NCI-H446 (cell line): ENCODE data around the gene RUFY2.
"Not testable (repeated sequence)": the region's sequence is repeated elsewhere in the genome, so short reads cannot be mapped to it uniquely, and the experiment has no call there.

ENCODE experiments used
- DNase-seq, 2 experiments: peaks; one replicate each; lab custom pipeline; 2025; lab: John Stamatoyannopoulos, UW

The RUFY2 gene

GRCh38 chr10:68327889-68328786, 78.9 kb downstream of the RUFY2 start:
- DNase-seq: peak in 1 of 2 experiments; percentile 26

- DNase-seq: not testable (repeated sequence)
Measured at GRCh38 chr10:68324396-68324795, 82.7 kb downstream of the RUFY2 start.

- DNase-seq: no peak
Measured at GRCh38 chr10:68318331-68319059, 88.6 kb downstream of the RUFY2 start.

GRCh38 chr10:68315582-68315981, 91.5 kb downstream of the RUFY2 start:
- DNase-seq: no peak

- not testable (repeated sequence) for DNase-seq
Measured at GRCh38 chr10:68314930-68315329, 92.1 kb downstream of the RUFY2 start.

- no peak for DNase-seq
Measured at GRCh38 chr10:68310531-68310930, 96.5 kb downstream of the RUFY2 start.

- DNase-seq: no peak
Measured at GRCh38 chr10:68305854-68306253, 101.2 kb downstream of the RUFY2 start.

GRCh38 chr10:68303849-68304412, 103.1 kb downstream of the RUFY2 start:
- no peak for DNase-seq

- no peak for DNase-seq
Measured at GRCh38 chr10:68302871-68303270, 104.2 kb downstream of the RUFY2 start.

GRCh38 chr10:68302503-68302823, 104.6 kb downstream of the RUFY2 start:
- DNase-seq: no peak

- peak in 1 of 2 experiments; percentile 41 for DNase-seq
Measured at GRCh38 chr10:68301790-68302502, 105.1 kb downstream of the RUFY2 start.

GRCh38 chr10:68301301-68301700, 105.8 kb downstream of the RUFY2 start:
- DNase-seq: no peak

- DNase-seq: no peak
Measured at GRCh38 chr10:68296843-68297663, 110.0 kb downstream of the RUFY2 start.
